Measurements from ENCODE around the gene COPA.

DNA sequence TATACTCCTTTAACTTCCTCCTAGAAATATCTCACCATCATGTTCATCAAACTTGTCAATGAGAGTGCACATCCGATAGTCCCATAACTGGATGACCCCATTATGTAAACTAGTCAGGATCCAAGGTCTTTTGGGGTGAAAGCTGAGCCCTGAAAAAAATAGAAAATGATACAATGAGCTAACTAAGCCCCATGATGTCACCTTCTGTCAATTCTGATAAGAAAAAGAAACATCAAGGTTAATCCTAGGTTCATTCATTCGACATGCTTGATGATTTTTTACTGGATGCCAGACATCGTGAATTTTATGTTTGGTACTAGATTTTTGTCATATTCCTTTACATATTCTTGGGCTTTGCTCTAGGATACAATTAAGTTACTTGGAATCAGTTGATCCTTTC, 2.9 kb downstream of the COPA start:
- TF ChIP-seq TAF1 (IDR thresholded peaks at IDR 0.05; ENCODE audit: borderline replicate concordance, low read depth, low read length) (no peak), POLR2A (IDR thresholded peaks at IDR 0.05; ENCODE audit: low read depth, low read length) (no peak), POLR2AphosphoS5 (IDR thresholded peaks at IDR 0.05; ENCODE audit: low read depth, low read length) (no peak)
